DMS79 treated with DMSO at 0.1 percent for 48 hours (cell line): ENCODE measurements around the gene CDH4.

ENCODE experiments used
- DNase-seq: peaks from one replicate; lab custom pipeline; 2025; lab: John Stamatoyannopoulos, UW

The CDH4 gene

GRCh38 chr20:61897401-61898295, 645.6 kb downstream of the CDH4 start:
- DNase-seq: no peak

- DNase-seq: no peak
Measured at GRCh38 chr20:61898405-61898804, 646.3 kb downstream of the CDH4 start.

GRCh38 chr20:61900011-61900944, 648.2 kb downstream of the CDH4 start:
- DNase-seq: no peak

- DNase-seq: no peak
Measured at GRCh38 chr20:61900945-61901293, 648.9 kb downstream of the CDH4 start.

GRCh38 chr20:61901392-61902220, 649.5 kb downstream of the CDH4 start:
- no peak for DNase-seq

- DNase-seq: no peak
Measured at GRCh38 chr20:61902221-61902869, 650.3 kb downstream of the CDH4 start.

- no peak for DNase-seq
Measured at GRCh38 chr20:61903575-61904340, 651.7 kb downstream of the CDH4 start.

- DNase-seq: no peak
Measured at GRCh38 chr20:61904456-61904855, 652.4 kb downstream of the CDH4 start.

GRCh38 chr20:61905781-61906523, 653.9 kb downstream of the CDH4 start:
- DNase-seq: no peak

GRCh38 chr20:61907081-61907891, 655.2 kb downstream of the CDH4 start:
- no peak for DNase-seq

- no peak for DNase-seq
Measured at GRCh38 chr20:61908057-61909026, 656.3 kb downstream of the CDH4 start.

- no peak for DNase-seq
Measured at GRCh38 chr20:61909028-61909427, 657.0 kb downstream of the CDH4 start.

- DNase-seq: no peak
Measured at GRCh38 chr20:61909821-61910220, 657.8 kb downstream of the CDH4 start.

- no peak for DNase-seq
Measured at GRCh38 chr20:61911824-61912223, 659.8 kb downstream of the CDH4 start.

GRCh38 chr20:61912665-61913422, 660.8 kb downstream of the CDH4 start:
- no peak for DNase-seq

GRCh38 chr20:61913423-61914225, 661.6 kb downstream of the CDH4 start:
- DNase-seq: no peak
